HG03575 (cell line): ENCODE results near the gene ESX1.
"Not testable (repeated sequence)": the region's sequence is repeated elsewhere in the genome, so short reads cannot be mapped to it uniquely, and the experiment has no call there.

ENCODE experiments used
- ATAC-seq: cut with Tn5 transposase; IDR thresholded peaks from one replicate; pipeline ENCODE4 v1.9.1; 2021; ENCODE audit not compliant: unreplicated experiment, insufficient number of reproducible peaks, low FRiP score; ENCODE audit errors: extremely low read depth

Gene ESX1

DNA sequence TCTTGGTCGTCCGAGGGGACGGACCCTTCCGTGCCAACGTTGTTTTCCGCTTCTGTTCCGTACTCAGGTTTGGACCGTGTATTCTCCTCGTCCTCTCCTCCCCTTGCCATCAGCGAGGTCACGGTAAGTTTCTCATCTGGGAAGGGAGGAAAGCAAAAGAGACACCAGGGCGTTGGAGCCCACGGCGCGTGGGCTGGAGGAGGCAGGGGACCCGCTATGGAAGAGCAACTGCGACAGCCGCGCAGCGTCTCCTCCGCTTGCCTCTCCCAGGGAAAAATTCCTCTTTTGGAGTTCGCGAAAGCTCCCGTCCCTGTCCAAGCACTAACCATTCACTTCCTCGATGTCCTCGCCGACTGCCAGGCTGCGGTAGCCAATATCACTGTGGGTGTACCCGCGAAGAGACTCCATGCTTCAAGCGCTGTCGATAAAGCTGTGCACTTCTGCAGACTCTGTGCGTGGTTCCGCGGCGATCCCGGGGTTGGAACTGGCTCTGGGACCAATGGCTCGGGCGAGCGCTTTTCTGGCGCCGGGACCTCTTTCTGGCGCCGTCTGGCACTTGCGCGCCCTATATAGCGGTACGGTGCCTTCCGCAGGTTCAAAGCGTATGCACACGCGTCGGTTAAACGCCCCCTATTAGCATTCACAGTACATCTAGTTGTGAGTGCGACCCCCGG lies at the start of gene ESX1:
Gene ESX1, minus strand, starts transcription at position 492 of the 674 bp plus-strand sequence. Its CDS starts 84 bp downstream, at position 408.
- ATAC-seq: no peak

DNA sequence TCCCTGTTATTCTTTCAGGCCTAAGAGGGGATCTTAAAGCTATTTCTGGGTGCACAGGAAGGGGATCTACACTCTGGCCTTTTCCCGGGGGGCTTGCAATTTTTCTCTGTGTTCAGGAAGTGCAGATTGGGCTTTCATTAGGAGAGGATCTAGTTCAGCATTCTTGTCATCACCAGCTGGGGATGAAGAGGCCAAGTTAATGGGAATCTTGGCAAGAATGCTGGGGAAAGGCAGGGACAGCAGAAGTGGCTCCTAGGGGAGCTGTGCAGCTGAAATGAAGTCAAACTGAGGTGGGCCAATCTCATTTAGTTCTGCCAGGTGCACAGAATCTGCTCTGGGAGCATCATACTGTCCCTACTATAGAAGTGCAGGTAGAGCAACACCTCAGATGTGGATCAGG lies 40.9 kb upstream of the ESX1 start:
- ATAC-seq: no peak

DNA sequence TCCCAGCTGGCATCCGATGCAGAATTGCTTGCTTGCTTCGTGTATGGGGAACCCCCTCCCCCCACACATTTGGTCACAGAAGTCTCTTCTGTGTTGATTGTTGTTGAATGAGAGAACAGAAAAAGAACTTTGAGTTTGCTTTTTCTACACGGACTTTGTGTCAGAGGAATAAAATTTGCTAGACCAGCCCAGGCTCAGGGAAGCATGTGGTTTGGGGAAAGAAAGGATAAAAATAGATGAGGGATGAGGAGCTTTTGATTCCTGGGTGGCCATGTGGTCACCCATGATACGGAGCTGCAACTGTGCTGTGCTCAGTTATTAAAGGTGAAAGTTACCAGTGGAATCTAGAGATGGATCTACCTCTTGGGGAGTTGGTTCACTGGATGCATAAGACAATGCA lies 34.2 kb upstream of the ESX1 start:
- ATAC-seq: no peak

DNA sequence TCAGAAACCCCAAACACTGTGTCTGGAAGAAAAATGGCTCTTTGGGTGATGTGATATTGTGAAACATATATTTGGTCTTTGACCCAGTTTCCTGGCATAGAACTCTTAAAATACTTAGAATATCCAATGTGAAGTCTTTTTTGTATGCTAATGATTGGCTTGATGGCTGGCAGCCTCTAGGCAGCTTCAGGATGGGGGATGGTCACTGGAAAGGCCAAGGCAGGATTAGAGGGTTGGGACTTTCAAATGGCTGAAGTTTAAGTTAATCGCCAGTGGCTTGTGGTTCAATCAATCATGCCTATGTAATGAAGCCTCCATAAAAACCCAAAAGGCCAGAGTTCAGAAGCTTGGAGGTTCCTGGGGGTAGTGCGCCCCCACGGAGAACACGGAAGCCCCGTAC lies 33.5 kb upstream of the ESX1 start:
- ATAC-seq: no peak

DNA sequence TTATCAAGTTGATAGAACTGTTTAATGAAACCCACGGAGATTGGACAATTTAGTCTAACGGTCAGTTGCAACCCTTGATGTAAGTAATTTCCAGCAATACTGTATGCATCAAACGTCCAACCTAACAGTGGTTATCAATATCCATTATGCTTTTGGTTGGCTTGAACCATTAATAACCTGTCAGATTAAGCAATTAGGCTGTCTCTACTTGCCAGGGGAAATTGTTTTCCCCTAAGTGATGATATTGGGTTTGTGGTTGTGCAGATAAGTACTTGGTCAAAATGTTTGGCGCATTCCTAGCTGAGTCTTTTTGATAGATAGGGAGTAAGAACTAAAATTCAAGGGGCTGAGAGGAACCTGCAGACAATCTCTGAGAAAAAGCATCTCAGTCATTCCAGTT lies 30.5 kb upstream of the ESX1 start:
- no peak for ATAC-seq

DNA sequence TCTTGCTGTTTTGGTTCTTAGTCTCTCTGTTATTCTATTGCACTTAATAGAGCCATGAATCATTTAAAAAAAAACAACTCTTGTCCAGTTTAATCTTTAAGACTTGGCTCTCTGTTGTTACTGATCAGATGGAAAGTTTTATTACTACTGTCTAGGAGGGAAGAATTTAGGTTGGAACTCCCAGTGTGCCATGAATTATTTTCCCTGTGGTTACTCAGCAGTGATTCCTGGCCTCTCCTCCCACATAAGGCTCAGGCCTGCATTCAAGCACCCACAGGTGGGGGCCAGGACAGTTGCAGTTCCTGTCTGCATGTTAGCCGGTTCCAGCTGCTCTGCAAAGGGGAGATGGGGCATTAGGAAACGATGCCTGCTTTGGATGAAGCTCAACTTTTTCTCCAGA lies 29.8 kb upstream of the ESX1 start:
- no peak for ATAC-seq

DNA sequence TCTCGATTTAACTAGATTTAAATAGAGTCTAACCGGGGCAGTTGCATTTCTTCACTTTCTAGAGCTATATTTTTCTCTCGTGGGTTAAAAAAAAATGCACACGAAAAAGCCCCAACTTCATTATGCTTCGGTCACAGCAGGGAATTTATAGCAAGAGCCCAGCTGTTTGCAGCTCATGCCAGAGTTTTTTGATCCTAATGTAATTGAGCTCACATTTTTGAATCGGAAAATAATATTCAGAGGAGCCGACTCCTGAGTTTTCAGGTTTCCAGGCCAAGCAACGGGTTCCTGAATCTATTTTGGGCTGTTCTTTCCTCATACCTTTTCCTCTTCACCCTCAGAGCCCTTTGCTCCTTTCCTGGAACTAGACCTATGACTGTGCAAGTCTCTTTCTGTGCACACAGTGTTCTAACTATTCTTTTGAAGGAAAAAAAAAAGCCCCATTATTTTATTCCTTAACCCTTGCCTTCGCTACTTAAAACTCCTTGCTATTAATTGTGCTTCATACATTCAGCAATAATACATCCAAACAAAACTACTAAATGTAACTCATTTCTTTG lies 27.5 kb upstream of the ESX1 start:
- no peak for ATAC-seq

DNA sequence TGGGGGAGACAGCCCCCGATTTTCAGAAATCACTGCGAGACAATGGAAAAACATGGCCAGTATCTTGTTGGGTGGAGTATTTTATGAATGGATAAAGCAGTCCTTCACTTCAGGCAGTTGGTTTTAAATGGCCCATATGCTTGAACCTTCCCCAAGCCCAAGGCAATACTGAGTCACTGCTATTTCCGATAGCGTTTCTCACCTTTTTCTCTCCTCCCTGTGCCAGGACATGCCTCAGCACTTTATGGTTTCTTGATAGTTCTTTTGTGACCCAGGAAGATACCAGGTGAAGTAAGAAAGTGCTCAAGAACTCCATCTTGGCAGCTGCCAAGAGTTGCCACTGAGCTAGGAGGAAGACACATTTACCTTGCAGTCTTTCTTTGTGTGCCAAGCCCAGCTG lies 26.8 kb upstream of the ESX1 start:
- no peak for ATAC-seq

DNA sequence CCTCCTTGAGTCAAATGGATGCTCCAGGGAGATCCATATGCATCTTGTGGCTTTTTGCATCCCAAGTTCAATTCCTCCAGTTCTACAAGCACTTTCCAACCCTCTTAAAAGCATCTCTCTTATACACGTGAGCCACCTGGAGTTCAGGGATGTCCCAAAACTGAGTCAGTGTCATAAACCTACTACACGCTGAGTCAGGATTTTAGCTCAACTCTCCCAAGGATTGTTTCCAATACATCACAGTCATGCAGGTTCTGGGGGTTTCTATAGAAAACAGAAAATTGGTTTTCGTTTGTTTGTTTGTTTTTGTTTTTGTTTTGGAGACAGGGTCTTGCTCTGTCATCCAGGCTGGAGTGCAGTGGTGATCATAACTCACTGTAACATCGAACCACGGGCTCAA lies 25.9 kb upstream of the ESX1 start:
- no peak for ATAC-seq

DNA sequence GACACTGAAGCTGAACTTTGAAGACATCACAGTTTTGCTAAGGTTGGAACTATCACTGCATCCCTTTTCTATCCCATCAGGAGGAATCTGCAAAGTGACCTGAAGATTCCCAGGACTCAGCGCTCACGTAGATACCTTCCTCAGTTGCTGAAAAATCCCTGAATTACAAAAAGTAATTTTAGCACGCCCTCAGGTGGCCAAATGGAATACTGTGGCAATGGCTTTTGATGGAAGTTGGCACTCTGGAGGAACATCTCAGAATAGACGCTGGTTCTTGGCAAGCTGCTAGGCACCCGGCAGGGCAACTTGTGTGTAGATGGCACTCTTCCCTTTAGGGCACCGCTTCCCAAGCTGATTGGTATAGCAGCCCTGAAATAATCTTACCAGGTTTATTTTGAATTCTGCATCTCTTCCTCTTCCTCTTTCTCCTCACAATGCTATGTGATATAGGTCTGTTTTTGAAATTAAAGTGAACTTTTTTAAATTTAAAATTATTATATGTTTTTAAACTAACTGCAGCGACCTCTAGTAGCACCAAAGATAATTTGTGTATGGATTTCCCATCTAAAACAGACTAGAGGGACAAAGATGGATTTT lies 16.3 kb upstream of the ESX1 start:
- no peak for ATAC-seq

DNA sequence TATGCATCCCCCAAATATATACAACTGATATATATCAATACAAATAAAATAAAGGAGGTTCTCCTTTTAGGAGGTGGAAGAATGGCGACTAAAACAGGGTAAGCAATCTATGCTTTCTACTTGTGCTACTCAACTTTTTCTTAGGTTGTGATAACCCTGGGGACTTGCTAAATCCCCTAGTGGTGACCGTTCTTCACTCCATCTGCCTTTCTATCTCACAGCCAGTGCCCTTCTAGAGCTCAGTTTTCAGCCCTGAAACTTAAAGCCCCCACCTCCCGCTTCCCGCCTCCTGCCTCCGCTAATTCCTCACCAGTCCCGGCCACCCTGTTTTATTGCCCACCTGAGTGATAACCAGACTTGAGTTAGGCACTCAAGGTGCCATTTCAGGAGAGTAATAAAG lies 15.5 kb upstream of the ESX1 start:
- no peak for ATAC-seq

DNA sequence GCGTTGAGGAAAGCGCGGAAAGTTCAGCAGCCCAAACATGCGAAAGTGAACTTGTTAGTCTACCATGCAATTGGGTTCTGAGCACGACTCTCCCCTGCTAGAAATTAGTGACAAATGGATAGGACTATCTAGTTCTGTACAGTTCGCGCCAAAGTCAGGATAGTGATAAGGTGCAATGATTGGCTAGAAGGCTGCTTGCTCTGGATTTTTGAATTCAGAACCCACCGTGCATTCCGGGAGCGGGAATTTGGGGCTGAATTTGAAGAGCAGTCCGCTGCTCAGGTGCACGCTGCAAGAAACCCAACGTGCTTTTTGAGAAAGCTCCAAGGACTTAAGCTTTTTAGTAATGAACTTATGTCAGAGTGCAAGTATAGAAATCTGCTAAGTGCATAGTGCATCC lies 732 bp upstream of the ESX1 start:
- ATAC-seq: no peak

DNA sequence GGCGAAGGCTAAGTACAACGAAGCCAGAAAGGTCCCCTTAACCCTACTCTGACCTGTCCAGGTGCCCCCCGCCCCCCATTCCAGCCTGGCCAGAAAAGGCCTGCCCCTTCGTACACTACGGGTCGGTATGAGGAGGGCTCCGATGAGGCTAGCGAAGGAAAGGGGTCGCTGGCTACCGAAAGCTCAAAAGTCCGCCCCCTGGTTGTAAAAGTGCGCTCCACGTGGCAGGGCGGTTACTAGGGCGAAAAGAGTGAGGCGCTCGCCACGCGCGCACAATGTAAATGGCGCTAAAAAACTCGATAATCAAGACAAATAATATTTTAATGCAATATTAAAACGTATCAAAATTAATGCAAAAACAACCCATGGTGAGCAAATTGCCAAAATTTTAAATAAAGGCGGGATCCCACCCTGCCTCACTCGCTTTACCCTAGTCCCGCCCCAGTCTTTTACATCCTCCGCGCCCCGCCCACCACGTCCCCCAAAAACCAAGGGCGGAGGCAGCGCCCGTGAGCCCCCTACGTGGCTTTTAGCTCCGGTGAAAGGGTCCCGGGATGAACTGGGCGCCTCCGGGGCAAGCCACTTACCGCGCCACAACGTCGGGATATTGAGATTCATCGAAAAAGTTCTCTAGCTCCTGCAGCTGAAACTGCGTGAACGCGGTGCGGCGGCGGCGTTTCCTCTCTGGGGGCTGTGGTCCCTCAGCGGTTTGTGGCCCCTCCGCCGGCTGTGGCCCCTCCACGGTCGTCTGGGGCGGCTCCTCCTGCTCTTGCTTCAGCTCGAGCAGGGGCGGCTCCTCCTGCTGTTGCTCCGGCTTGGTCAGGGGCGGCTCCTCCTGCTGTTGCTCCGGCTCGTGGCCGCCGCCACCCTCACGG lies 929 bp downstream of the ESX1 start:
- no peak for ATAC-seq

DNA sequence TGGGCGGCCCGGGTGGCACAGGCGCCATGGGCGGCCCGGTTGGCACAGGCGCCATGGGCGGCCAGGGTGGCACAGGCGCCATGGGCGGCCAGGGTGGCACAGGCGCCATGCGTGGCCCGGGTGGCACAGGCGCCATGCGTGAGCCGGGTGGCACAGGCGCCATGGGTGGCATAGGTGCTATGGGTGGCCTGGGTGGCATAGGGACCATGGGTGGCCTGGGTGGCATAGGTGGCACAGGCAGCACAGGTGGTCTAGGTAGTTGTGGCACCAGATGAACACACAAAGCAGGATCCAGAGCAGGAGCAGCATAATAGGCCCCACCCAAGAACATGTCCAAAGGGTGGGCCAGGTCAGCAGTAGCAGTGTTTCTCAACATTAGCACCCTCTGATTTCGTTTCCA lies 4.3 kb downstream of the ESX1 start:
- ATAC-seq: no peak

DNA sequence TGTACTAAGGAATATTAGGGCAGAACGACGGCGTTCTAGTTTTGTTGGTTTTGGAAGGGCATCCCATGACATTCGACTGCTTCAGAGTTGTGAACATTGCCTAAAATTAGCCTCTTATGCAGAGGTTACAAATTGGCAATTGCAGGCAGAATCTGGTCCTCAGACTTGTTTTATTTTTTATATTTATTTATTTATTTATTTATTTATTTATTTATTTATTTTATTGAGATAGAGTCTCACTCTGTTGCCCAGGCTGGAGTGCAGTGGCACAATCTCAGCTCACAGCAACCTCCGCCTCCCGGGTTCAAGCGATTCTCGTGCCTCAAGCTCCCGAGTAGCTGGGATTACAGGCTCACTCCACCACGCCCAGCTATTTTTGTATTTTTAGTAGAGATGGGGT lies 24.7 kb downstream of the ESX1 start:
- not testable (repeated sequence) for ATAC-seq

DNA sequence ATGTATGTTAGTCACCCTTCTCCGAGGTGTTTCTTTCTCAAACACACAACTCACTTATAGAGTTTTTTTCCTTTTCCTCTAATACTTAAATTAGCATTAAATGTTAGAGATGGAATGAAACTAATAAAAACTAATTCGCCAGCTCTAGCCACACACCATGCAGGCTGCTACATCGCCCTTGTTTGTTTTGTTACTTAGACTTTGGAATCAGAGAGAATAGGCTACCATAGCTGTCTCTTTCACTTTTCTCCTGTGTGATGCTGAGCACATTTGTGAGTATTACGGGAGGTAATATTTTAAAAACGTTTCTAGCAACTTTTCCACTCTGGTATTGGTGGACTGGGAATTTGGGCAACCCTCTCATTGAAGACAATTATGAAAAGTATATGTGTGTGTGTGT lies 43.5 kb downstream of the ESX1 start:
- ATAC-seq: no peak

DNA sequence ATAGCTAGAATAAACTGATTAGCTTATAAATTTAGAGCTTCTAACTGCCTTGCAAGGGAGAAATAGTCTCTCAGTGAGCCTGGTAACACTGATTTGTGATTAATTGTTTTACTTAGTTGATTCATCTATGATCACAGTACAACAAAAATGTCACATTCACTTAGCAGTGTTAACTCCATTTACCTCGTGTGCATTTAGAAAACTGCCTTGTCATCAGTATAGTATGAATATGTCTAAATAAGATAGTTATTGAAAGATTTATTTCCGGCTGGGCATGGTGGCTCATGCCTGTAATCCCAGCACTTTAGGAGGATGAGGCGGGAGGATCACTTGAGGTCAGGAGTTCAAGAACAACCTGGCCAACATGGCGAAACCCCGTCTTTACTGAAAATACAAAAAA lies 49.2 kb downstream of the ESX1 start:
- no peak for ATAC-seq
